HepG2 (cell line): ENCODE measurements around the gene VGF. TPM values are rescaled to one million over a fixed set of nuclear protein-coding genes. Genes with fewer than 3 reads are reported as not detected.

Experiments used
- ATAC-seq: fragments of 200-7000 bp; cut with Tn5 transposase; 3 replicates; pipeline ENCODE4 v1.9.1; 2020; ENCODE audit warnings: mild to moderate bottlenecking, moderate library complexity
- BruUV-seq: library from RNA; stranded (reverse); fragments of 400-500 nt; replicated peaks from 2 replicates; lab custom pipeline; 2021; lab: Mats Ljungman, UMichigan
- CTCF ChIA-PET: fragments of 300-600 bp; formaldehyde crosslinking; extraction: SDS; loops from one replicate; lab custom pipeline; 2021; ENCODE audit warnings: low total read pairs, inconsistent platforms, low intra/inter-chr PET ratio; lab: Yijun Ruan, JAX
- POLR2A ChIA-PET: fragments of 350-600 bp; sonication (Branson Sonifier 250); formaldehyde crosslinking; loops from one replicate; lab custom pipeline; 2020; ENCODE audit warnings: antibody characterized with exemption, inconsistent platforms; lab: Yijun Ruan, JAX
- DNase-seq: peaks from one replicate; pipeline ENCODE4 v3.0.0-alpha.2; 2015; ENCODE audit warnings: low spot score
- FAIRE-seq: peaks from 3 replicates; lab custom pipeline; 2011; peaks lifted over from hg19 to GRCh38; lab: Jason Lieb, UNC
- H2AFZ ChIP-seq: one replicate; pipeline ENCODE4 v1.6.1; 2011; ENCODE audit warnings: low read length, inconsistent platforms
- H3K27ac ChIP-seq: fragments of 300-600 bp; 3 replicates; pipeline ENCODE4 v1.8.0; 2011; ENCODE audit warnings: mixed run types, mild to moderate bottlenecking, mixed read lengths, low read length, inconsistent platforms; ENCODE audit not compliant: insufficient read depth; ENCODE audit errors: extremely low read length
- H3K27me3 ChIP-seq, 2 experiments: fragments of 200-600 bp in 1 of 2; 2 replicates in 1 of 2; 3 replicates in 1 of 2; pipeline versions ENCODE4 v1.6.0 to v1.8.0; 2011; ENCODE audit warnings: low read length in 2 of 2, mild to moderate bottlenecking in 2 of 2, moderate library complexity in 2 of 2, inconsistent platforms in 1 of 2; ENCODE audit not compliant: insufficient read depth in 2 of 2, control insufficient read depth in 1 of 2
- H3K36me3 ChIP-seq, 2 experiments: fragments of 200-600 bp in 1 of 2; replicated peaks in 1 of 2; 2 replicates in 1 of 2; 3 replicates in 1 of 2; pipeline versions ENCODE4 v1.5.1 to v1.8.0; 2011; ENCODE audit warnings: low read length in 2 of 2, inconsistent platforms in 1 of 2; ENCODE audit not compliant: insufficient read depth in 2 of 2, control insufficient read depth in 1 of 2
- H3K4me1 ChIP-seq: 2 replicates; pipeline ENCODE4 v1.5.1; 2012; ENCODE audit warnings: low read length, inconsistent platforms; ENCODE audit not compliant: insufficient read depth
- H3K4me2 ChIP-seq: 2 replicates; pipeline ENCODE4 v1.6.0; 2011; ENCODE audit warnings: low read depth, low read length, inconsistent platforms
- H3K4me3 ChIP-seq, 3 experiments: fragments of 200-600 bp in 1 of 3; sonication (generic), shearing (Covaris generic) in 1 of 3; replicated peaks in 1 of 3; 2 replicates each; pipeline ENCODE4 v1.5.1; 2011 to 2016; ENCODE audit warnings: low read length in 3 of 3, inconsistent platforms in 2 of 3, low read depth in 2 of 3, mild to moderate bottlenecking in 2 of 3, control low read depth in 1 of 3, mixed read lengths in 1 of 3; ENCODE audit not compliant: insufficient read depth in 1 of 3
- H3K79me2 ChIP-seq: one replicate; pipeline ENCODE4 v1.6.1; 2011; ENCODE audit warnings: low read length, inconsistent platforms; ENCODE audit not compliant: insufficient read depth
- H3K9ac ChIP-seq: 2 replicates; pipeline ENCODE4 v1.6.0; 2011; ENCODE audit warnings: mild to moderate bottlenecking, low read depth, low read length, inconsistent platforms; ENCODE audit not compliant: insufficient read depth
- H3K9me3 ChIP-seq: 2 replicates; pipeline ENCODE4 v1.5.1; 2012; ENCODE audit warnings: mild to moderate bottlenecking, low read length
- H4K20me1 ChIP-seq: 2 replicates; pipeline ENCODE4 v1.6.0; 2011; ENCODE audit warnings: inconsistent platforms, mild to moderate bottlenecking, low read length, moderate library complexity; ENCODE audit not compliant: insufficient read depth
- BATF2 ChIP-seq: sonication (generic); formaldehyde crosslinking; IDR thresholded peaks from 2 replicates; pipeline ENCODE4 v1.8.0; 2022; ENCODE audit warnings: mild to moderate bottlenecking, missing genetic modification reagents, moderate library complexity
- CBX5 ChIP-seq: sonication (generic); formaldehyde crosslinking; IDR thresholded peaks from 2 replicates; pipeline ENCODE4 v1.4.0; 2020; ENCODE audit warnings: missing genetic modification reagents, borderline replicate concordance
- EZH2 ChIP-seq: conservative IDR thresholded peaks from 2 replicates; pipeline ENCODE4 v1.6.1; 2012; ENCODE audit warnings: mild to moderate bottlenecking, low read depth, low read length, moderate library complexity
- MAZ ChIP-seq, 2 experiments: sonication (generic) in 1 of 2; formaldehyde crosslinking in 1 of 2; IDR thresholded peaks; 2 replicates each; pipeline versions ENCODE4 v1.5.0 to v1.6.1; 2012 to 2020; ENCODE audit warnings: low read depth in 2 of 2, mild to moderate bottlenecking in 2 of 2, borderline replicate concordance in 1 of 2, improper control_type of control experiment in 1 of 2, low read length in 1 of 2, missing genetic modification reagents in 1 of 2, moderate library complexity in 1 of 2
- SRSF9 ChIP-seq: fragments of 200-400 bp; formaldehyde crosslinking; IDR thresholded peaks from 2 replicates; pipeline ENCODE4 v1.6.1; 2018; ENCODE audit warnings: borderline replicate concordance, mild to moderate bottlenecking, low read depth, low read length; ENCODE audit not compliant: insufficient read depth, poor library complexity, severe bottlenecking
- UBTF ChIP-seq: sonication (generic); formaldehyde crosslinking; IDR thresholded peaks from 2 replicates; pipeline ENCODE4 v1.4.0; 2020; ENCODE audit warnings: mild to moderate bottlenecking, missing genetic modification reagents
- ZNF703 ChIP-seq: sonication (generic); formaldehyde crosslinking; IDR thresholded peaks from 2 replicates; pipeline ENCODE4 v1.5.1; 2020; ENCODE audit warnings: missing genetic modification reagents, mild to moderate bottlenecking, moderate library complexity, borderline replicate concordance
- ZNF788 ChIP-seq: sonication (generic); formaldehyde crosslinking; IDR thresholded peaks from 2 replicates; pipeline ENCODE4 v1.5.0; 2020; ENCODE audit warnings: mild to moderate bottlenecking, missing genetic modification reagents, borderline replicate concordance
- WGBS: methylation state at CpG from one replicate; pipeline ENCODE4 v1.1.6; 2017; ENCODE audit warnings: low lambda C conversion rate; 5-methylcytosine and 5-hydroxymethylcytosine counted together
- in situ Hi-C: cut with HindIII; loops from 2 replicates; pipeline ENCODE4 v1.10.0; 2017; ENCODE audit warnings: low pct_unique_long_range_greater_than_20kb; ENCODE audit not compliant: extremely low pct_ligation_motif_present
- intact Hi-C: fragments of 100-400 bp; cut with micrococcal nuclease; formaldehyde crosslinking; loops from one replicate; pipeline ENCODE4 v1.10.0; 2022; ENCODE audit not compliant: unreplicated experiment
- polyA plus RNA-seq, 8 experiments: library from polyadenylated mRNA; depleted of rRNA in 3 of 8; stranded (reverse) in 7 of 8; unstranded in 1 of 8; fragments of >200 nt; fragmentation: Illumina TruSeq in 4 of 8; extraction: Trizol in 4 of 8; gene quantifications; 2 replicates each; pipeline versions ENCODE4 v1.2.1 to v1.2.3, GENCODE V29; 2011 to 2016; ENCODE audit warnings: low read depth in 4 of 8, missing spikeins in 1 of 8, mixed read lengths in 1 of 8; ENCODE audit not compliant: insufficient read depth in 1 of 8
- total RNA-seq, 5 experiments: library from RNA; depleted of rRNA; stranded (reverse); fragments of >200 nt; fragmentation: Illumina TruSeq; extraction: Trizol; gene quantifications; 2 replicates each; pipeline ENCODE4 v1.2.3, GENCODE V29; 2016; ENCODE audit warnings: low read depth in 1 of 5
- TF ChIP-seq, protein P1 (sequence below): sonication (generic); formaldehyde crosslinking; conservative IDR thresholded peaks from 2 replicates; pipeline ENCODE4 v1.8.0; 2022; ENCODE audit warnings: low read depth, missing genetic modification reagents

The VGF gene
- total and polyA plus RNA-seq, 2 of the 13 experiments (the other 11 are each of a cell fraction or from before 2014, with no cell fraction given), result 0.12 to 0.46 TPM

DNA sequence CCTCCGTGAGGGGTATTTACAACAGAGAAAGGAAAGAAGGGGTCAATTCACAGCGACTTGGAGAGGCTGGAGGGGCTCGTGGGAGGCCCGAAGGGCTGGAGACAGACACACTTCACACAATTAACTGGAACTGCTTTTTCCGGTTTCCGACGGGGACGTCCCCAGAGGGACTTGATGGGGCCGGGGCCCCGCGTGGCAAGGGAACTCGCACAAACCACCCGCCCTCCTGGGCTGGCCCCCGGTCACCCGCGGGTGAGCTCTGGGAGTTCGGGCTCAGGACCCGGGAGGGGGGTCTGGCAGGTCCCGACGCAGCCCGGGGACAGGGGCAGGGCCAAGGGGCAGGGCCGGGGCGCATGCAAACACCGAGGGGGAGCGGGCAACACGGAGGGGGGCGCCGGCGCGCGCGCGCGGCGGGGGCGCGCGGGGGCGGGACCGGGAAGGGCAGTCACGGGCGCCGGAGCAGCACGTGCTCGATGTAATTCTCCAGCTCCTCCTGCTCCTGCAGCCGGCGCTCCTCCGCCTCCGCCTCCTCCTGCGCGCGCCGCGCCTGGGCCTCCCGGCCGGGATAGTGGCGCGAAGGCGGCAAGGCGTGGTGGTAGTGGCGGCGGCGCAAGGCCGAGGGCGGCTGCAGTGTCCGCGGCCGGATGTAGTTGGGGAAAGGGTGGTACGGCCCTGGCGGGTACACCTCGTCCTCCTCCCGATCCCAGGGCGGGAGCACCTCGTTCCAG lies 2.7 kb downstream of the VGF start:
- H3K4me1 ChIP-seq, result peaks cover 37% of the 10 kb centered on the region
- peak overlapping the region in 2 of 3 experiments; percentile 33 to 54; a peak in 3 of 6 replicates for H3K4me3 ChIP-seq
- in situ Hi-C loops (no loop called here), intact Hi-C loops (no loop called here)
- peaks cover 0 to 7% of the 10 kb centered on the region in 2 experiments; a peak in 4 of 5 replicates for H3K36me3 ChIP-seq
- POLR2A ChIA-PET, result no interaction called here
- ATAC-seq (no peak; the same call in 2 of the 3 replicates), FAIRE-seq (no peak), DNase-seq (no peak)
- no peak overlapping the region for H3K9ac ChIP-seq
- peaks cover 9% of the 10 kb centered on the region; the same call in 1 of the 2 replicates for H4K20me1 ChIP-seq
- no peak overlapping the region for H2AFZ ChIP-seq
- peaks cover 0 to 35% of the 10 kb centered on the region in 2 experiments; a peak in 4 of 5 replicates for H3K27me3 ChIP-seq
- peak overlapping the region; percentile 57; the same call in 1 of the 2 replicates for H3K4me2 ChIP-seq
- 41% methylated on average over 33 of the region's 74 CpGs for WGBS
- H3K27ac ChIP-seq, result no peak overlapping the region
- H3K79me2 ChIP-seq, result no peaks in the 10 kb centered on the region
- no TSS peak for BruUV-seq
- no peaks in the 10 kb centered on the region for H3K9me3 ChIP-seq
- CTCF ChIA-PET, result no interaction called here
- TF ChIP-seq MAZ (IDR thresholded peaks at IDR 0.05; ENCODE audit: borderline replicate concordance, low read depth, low read length) (no peak), MAZ (CRISPR knock-in tag; IDR thresholded peaks at IDR 0.05; ENCODE audit: low read depth) (no peak), BATF2 (CRISPR knock-in tag) (0 out of 2 replicates have a peak, but pooled peaks have one; percentile 43), SRSF9 (no peak), CBX5 (CRISPR knock-in tag) (no peak), EZH2 (no peak), ZNF703 (CRISPR knock-in tag) (no peak), ZNF788 (CRISPR knock-in tag) (no peak), UBTF (CRISPR knock-in tag) (peak; percentile 27; the same call in 1 of the 2 replicates)
- TF ChIP-seq, protein P1, sequence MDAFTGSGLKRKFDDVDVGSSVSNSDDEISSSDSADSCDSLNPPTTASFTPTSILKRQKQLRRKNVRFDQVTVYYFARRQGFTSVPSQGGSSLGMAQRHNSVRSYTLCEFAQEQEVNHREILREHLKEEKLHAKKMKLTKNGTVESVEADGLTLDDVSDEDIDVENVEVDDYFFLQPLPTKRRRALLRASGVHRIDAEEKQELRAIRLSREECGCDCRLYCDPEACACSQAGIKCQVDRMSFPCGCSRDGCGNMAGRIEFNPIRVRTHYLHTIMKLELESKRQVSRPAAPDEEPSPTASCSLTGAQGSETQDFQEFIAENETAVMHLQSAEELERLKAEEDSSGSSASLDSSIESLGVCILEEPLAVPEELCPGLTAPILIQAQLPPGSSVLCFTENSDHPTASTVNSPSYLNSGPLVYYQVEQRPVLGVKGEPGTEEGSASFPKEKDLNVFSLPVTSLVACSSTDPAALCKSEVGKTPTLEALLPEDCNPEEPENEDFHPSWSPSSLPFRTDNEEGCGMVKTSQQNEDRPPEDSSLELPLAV, result no peak
